Endometrial microvascular endothelial cells (primary cell): ENCODE measurements around the gene NUFIP2. TPM values are rescaled to one million over a fixed set of nuclear protein-coding genes. Genes with fewer than 3 reads are reported as not detected.
"Not testable (repeated sequence)": the region's sequence is repeated elsewhere in the genome, so short reads cannot be mapped to it uniquely, and the experiment has no call there.

Experiments
- in situ Hi-C: cut with HindIII; loops from 2 replicates; pipeline ENCODE4 v1.10.0; 2017; ENCODE audit warnings: low sequenced_read_pairs, low pct_unique_long_range_greater_than_20kb; ENCODE audit errors: inconsistent ontology term
- total RNA-seq: library from RNA; depleted of rRNA; stranded (reverse); fragments of >200 nt; gene quantifications from one replicate; pipeline ENCODE4 v1.2.3, GENCODE V29; 2015; ENCODE audit errors: inconsistent ontology term

The NUFIP2 gene
- 20.8 TPM for total RNA-seq

GRCh38 chr17:29293890-29294579 lies at the start of gene NUFIP2:
Gene NUFIP2, minus strand, starts transcription at chr17:29294148. Its CDS starts 89 bp downstream, at chr17:29294059.
- in situ Hi-C loops, result no loop called here

- in situ Hi-C loops, result no loop called here
These were observed 48.3 kb upstream of the NUFIP2 start for GRCh38 chr17:29342158-29342765.

- in situ Hi-C loops, result no loop called here
These were observed 47.8 kb upstream of the NUFIP2 start for GRCh38 chr17:29341726-29342125.

GRCh38 chr17:29339016-29339415 lies 45.1 kb upstream of the NUFIP2 start:
- in situ Hi-C loops, result not testable (repeated sequence)

- in situ Hi-C loops, result no loop called here
These were observed 37.7 kb upstream of the NUFIP2 start for GRCh38 chr17:29331708-29332085.

GRCh38 chr17:29331075-29331707 lies 37.2 kb upstream of the NUFIP2 start:
- in situ Hi-C loops, result no loop called here

GRCh38 chr17:29327412-29327811 lies 33.5 kb upstream of the NUFIP2 start:
- in situ Hi-C loops, result no loop called here

GRCh38 chr17:29326023-29326813 lies 32.3 kb upstream of the NUFIP2 start:
- in situ Hi-C loops, result no loop called here

- in situ Hi-C loops, result no loop called here
These were observed 28.4 kb upstream of the NUFIP2 start for GRCh38 chr17:29322363-29322762.

GRCh38 chr17:29303386-29303785 lies 9.4 kb upstream of the NUFIP2 start:
- in situ Hi-C loops, result no loop called here

- in situ Hi-C loops, result no loop called here
These were observed 5.1 kb upstream of the NUFIP2 start for GRCh38 chr17:29299031-29299430.

GRCh38 chr17:29295420-29295819 lies 1.5 kb upstream of the NUFIP2 start:
- in situ Hi-C loops, result no loop called here

- in situ Hi-C loops, result no loop called here
These were observed 592 bp upstream of the NUFIP2 start for GRCh38 chr17:29294580-29294900.

GRCh38 chr17:29292992-29293889 lies 707 bp downstream of the NUFIP2 start:
- in situ Hi-C loops, result no loop called here

- in situ Hi-C loops, result no loop called here
These were observed 1.6 kb downstream of the NUFIP2 start for GRCh38 chr17:29292071-29292991.

GRCh38 chr17:29291163-29291752 lies 2.7 kb downstream of the NUFIP2 start:
- in situ Hi-C loops, result no loop called here

- in situ Hi-C loops, result no loop called here
These were observed 4.1 kb downstream of the NUFIP2 start for GRCh38 chr17:29289852-29290251.
